GM12878 (cell line): ENCODE data around the gene XRCC4. TPM values are rescaled to one million over a fixed set of nuclear protein-coding genes. Genes with fewer than 3 reads are reported as not detected.

Experiments
- ATAC-seq: fragments of 200-7000 bp; cut with Tn5 transposase; 3 replicates; pipeline ENCODE4 v1.9.1; 2020; ENCODE audit warnings: mild to moderate bottlenecking, moderate library complexity
- BruUV-seq: library from RNA; stranded (reverse); fragments of 400-500 nt; replicated peaks from 2 replicates; lab custom pipeline; 2021; lab: Mats Ljungman, UMichigan
- CTCF ChIA-PET: fragments of 300-600 bp; sonication (Branson Sonifier 250); formaldehyde crosslinking; extraction: SDS; loops from one replicate; lab custom pipeline; 2021; ENCODE audit warnings: inconsistent platforms; lab: Yijun Ruan, JAX
- POLR2A ChIA-PET: fragments of 350-600 bp; formaldehyde crosslinking; extraction: SDS; loops from one replicate; lab custom pipeline; 2021; ENCODE audit warnings: inconsistent platforms; lab: Charles Lee
- RAD21 ChIA-PET: fragments of 300-600 bp; sonication (Branson Sonifier 250); formaldehyde crosslinking; loops from one replicate; lab custom pipeline; 2023; ENCODE audit warnings: antibody characterized with exemption; ENCODE audit not compliant: unreplicated experiment; lab: Charles Lee
- SMC1A ChIA-PET: fragments of 300-600 bp; sonication (Branson Sonifier 250); formaldehyde crosslinking; loops from one replicate; lab custom pipeline; 2023; ENCODE audit not compliant: unreplicated experiment, uncharacterized antibody; lab: Charles Lee
- DNase-seq: peaks from one replicate; pipeline ENCODE4 v3.0.0-alpha.2; 2011; ENCODE audit warnings: low read depth, low spot score
- FAIRE-seq: peaks from 3 replicates; lab custom pipeline; 2011; peaks lifted over from hg19 to GRCh38; lab: Jason Lieb, UNC
- H2AFZ ChIP-seq: 2 replicates; pipeline ENCODE4 v1.6.0; 2011; ENCODE audit warnings: low read depth, low read length, control low read depth; ENCODE audit not compliant: control insufficient read depth
- H3K27ac ChIP-seq: 2 replicates; pipeline ENCODE4 v1.5.1; 2011; ENCODE audit warnings: control low read depth; ENCODE audit not compliant: control insufficient read depth, insufficient read depth
- H3K27me3 ChIP-seq, 2 experiments: replicated peaks in 1 of 2; 2 replicates each; pipeline versions ENCODE4 v1.6.0 to v1.6.1; 2011; ENCODE audit warnings: low read length in 1 of 2; ENCODE audit not compliant: control insufficient read depth in 2 of 2, insufficient read depth in 2 of 2
- H3K36me3 ChIP-seq, 2 experiments: 2 replicates each; pipeline ENCODE4 v1.5.1; 2011; ENCODE audit warnings: low read length in 1 of 2; ENCODE audit not compliant: control insufficient read depth in 2 of 2, insufficient read depth in 2 of 2
- H3K4me1 ChIP-seq: 2 replicates; pipeline ENCODE4 v1.6.1; 2011; ENCODE audit warnings: mild to moderate bottlenecking, low read length, moderate library complexity, mixed read lengths; ENCODE audit not compliant: control insufficient read depth, insufficient read depth
- H3K4me2 ChIP-seq: 2 replicates; pipeline ENCODE4 v1.6.0; 2011; ENCODE audit warnings: control low read depth; ENCODE audit not compliant: control insufficient read depth, insufficient read depth
- H3K4me3 ChIP-seq: fragments of 200-600 bp; sonication (generic); 2 replicates; pipeline ENCODE4 v1.5.1; 2016
- H3K79me2 ChIP-seq: 2 replicates; pipeline ENCODE4 v1.6.0; 2011; ENCODE audit warnings: low read length; ENCODE audit not compliant: control insufficient read depth, insufficient read depth
- H3K9ac ChIP-seq: 2 replicates; pipeline ENCODE4 v1.8.0; 2011; ENCODE audit warnings: low read length, control low read depth, mixed read lengths; ENCODE audit not compliant: control insufficient read depth, insufficient read depth
- H3K9me3 ChIP-seq: replicated peaks from 3 replicates; pipeline ENCODE4 v1.5.1; 2011; ENCODE audit warnings: mild to moderate bottlenecking, low read length; ENCODE audit not compliant: control insufficient read depth, insufficient read depth
- H4K20me1 ChIP-seq: 2 replicates; pipeline ENCODE4 v1.6.0; 2011; ENCODE audit not compliant: control insufficient read depth, insufficient read depth
- ATF7 ChIP-seq: fragments of 450-650 bp; IDR thresholded peaks from 2 replicates; pipeline ENCODE4 v1.6.1; 2016; ENCODE audit warnings: low read depth, mild to moderate bottlenecking
- EP300 ChIP-seq, 2 experiments: fragments of 150-350 bp in 1 of 2; IDR thresholded peaks; 2 replicates each; pipeline ENCODE4 v1.6.1; 2011 to 2012; ENCODE audit warnings: low read depth in 2 of 2, low read length in 2 of 2, borderline replicate concordance in 1 of 2, improper control_type of control experiment in 1 of 2, inconsistent platforms in 1 of 2; ENCODE audit not compliant: control insufficient read depth in 1 of 2
- JUNB ChIP-seq: IDR thresholded peaks from 2 replicates; pipeline ENCODE4 v1.6.1; 2016; ENCODE audit warnings: antibody characterized with exemption, mild to moderate bottlenecking
- PAX5 ChIP-seq: IDR thresholded peaks from 2 replicates; pipeline ENCODE4 v1.6.1; 2011; ENCODE audit warnings: low read depth, low read length, borderline replicate concordance
- SIN3A ChIP-seq: IDR thresholded peaks from 2 replicates; pipeline ENCODE4 v1.6.1; 2012; ENCODE audit warnings: low read depth, low read length, improper control_type of control experiment
- SKIL ChIP-seq: fragments of 450-650 bp; IDR thresholded peaks from 2 replicates; pipeline ENCODE4 v1.6.1; 2017; ENCODE audit warnings: mild to moderate bottlenecking, low read depth, inconsistent platforms; ENCODE audit not compliant: poor library complexity, severe bottlenecking
- ZNF24 ChIP-seq: fragments of 450-650 bp; IDR thresholded peaks from 2 replicates; pipeline ENCODE4 v1.6.1; 2017; ENCODE audit warnings: antibody characterized with exemption, mild to moderate bottlenecking
- WGBS: methylation state at CpG from one replicate; pipeline ENCODE4 v1.1.6; 2016; ENCODE audit warnings: low lambda C conversion rate; ENCODE audit not compliant: insufficient replicate concordance, insufficient coverage; ENCODE audit errors: missing lambda C conversion rate; 5-methylcytosine and 5-hydroxymethylcytosine counted together
- in situ Hi-C: fragments of 300-500 bp; cut with MboI; formaldehyde crosslinking; loops from 9 replicates; pipeline ENCODE4 v1.14.3; 2018; ENCODE audit warnings: mixed read lengths
- intact Hi-C: fragments of 100-400 bp; cut with micrococcal nuclease; formaldehyde crosslinking; loops from one replicate; pipeline ENCODE4 v1.14.2; 2022; ENCODE audit not compliant: unreplicated experiment
- polyA plus RNA-seq, 11 experiments: library from polyadenylated mRNA; depleted of rRNA in 4 of 11; unstranded in 6 of 11; stranded (reverse) in 5 of 11; fragments of >200 nt; fragmentation: Nextera tagmentation in 4 of 11; fragmentation: Illumina TruSeq in 1 of 11; extraction: Ambion mirVana in 4 of 11; extraction: Trizol in 1 of 11; gene quantifications; 1 replicate in 1 of 11; 2 replicates in 10 of 11; pipeline versions ENCODE4 v1.2.1 to v1.2.3, GENCODE V29; 2011 to 2016; ENCODE audit warnings: inconsistent platforms in 2 of 11, missing spikeins in 2 of 11, low read depth in 1 of 11
- total RNA-seq, 4 experiments: library from RNA; depleted of rRNA in 3 of 4; stranded (reverse); fragments of >200 nt in 3 of 4; fragmentation: Illumina TruSeq in 1 of 4; extraction: Trizol in 1 of 4; gene quantifications; 2 replicates each; pipeline versions ENCODE4 v1.2.1 to v1.2.3, GENCODE V29; 2013 to 2021

The XRCC4 gene
- total and polyA plus RNA-seq, 10 of the 15 experiments (the other 5 are each of a cell fraction or from before 2014, with no cell fraction given): 12.1 to 53.6 (median 25.8) TPM

DNA sequence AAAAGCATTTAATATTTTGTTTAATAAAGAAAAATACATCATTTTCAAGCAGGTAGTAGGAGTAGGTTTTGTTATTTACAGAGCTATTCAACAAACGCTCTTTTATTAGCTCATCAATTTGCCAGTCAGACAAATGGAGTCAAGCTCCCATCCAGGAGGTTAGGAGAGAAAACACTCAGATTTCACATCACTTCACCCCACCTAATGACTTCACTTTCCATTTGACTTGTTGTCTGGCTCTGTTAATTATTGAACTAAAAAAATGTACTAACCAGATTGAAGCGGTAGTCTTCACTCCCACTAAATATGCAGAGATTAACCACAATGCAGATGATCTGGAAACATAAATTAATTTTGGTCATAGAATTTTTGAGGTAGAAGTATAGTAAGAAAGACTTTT, 200.6 kb downstream of the XRCC4 start:
- no peak for TF ChIP-seq SIN3A
- no peak for TF ChIP-seq PAX5
- no peak for TF ChIP-seq ZNF24
- peak in 1 of 2 experiments; percentile 26; a peak in 1 of 4 replicates for TF ChIP-seq EP300 (IDR thresholded peaks at IDR 0.05; ENCODE audit: borderline replicate concordance in 1 of 2, control insufficient read depth in 1 of 2, low read depth in 2 of 2, low read length in 2 of 2)
- peak; percentile 14; the same call in 1 of the 2 replicates for TF ChIP-seq JUNB
- peak; percentile 77 for TF ChIP-seq ATF7
- peak; percentile 69 for TF ChIP-seq SKIL
- FAIRE-seq (no peak), DNase-seq (no peak), ATAC-seq (peak; percentile 84)
- no peaks in the 10 kb centered on the region for H3K36me3 ChIP-seq
- H3K9ac ChIP-seq: no peak overlapping the region
- CTCF ChIA-PET: interaction anchor here (1.0 kb wide), 1 partner anchor 88 kb away, joined by 3 read pairs; no protein-coding TSS in a partner anchor
- SMC1A ChIA-PET: interaction anchor here (0.7 to 1.5 kb wide), 4 partner anchors 8 to 52 kb away, joined by 3 to 5 read pairs (median 4); no protein-coding TSS in a partner anchor
- H3K79me2 ChIP-seq: no peaks in the 10 kb centered on the region
- H3K9me3 ChIP-seq: no peaks in the 10 kb centered on the region
- H3K4me3 ChIP-seq: no peak overlapping the region
- intact Hi-C loops (no loop called here), in situ Hi-C loops (no loop called here)
- RAD21 ChIA-PET: interaction anchor here (1.0 kb wide), 1 partner anchor 8 kb away, joined by 3 read pairs; no protein-coding TSS in a partner anchor
- 79% methylated on average over 2 of the region's 2 CpGs for WGBS
- H4K20me1 ChIP-seq: no peaks in the 10 kb centered on the region
- POLR2A ChIA-PET: no interaction called here
- no TSS peak for BruUV-seq
- no peak overlapping the region for H2AFZ ChIP-seq
- H3K4me1 ChIP-seq: no peaks in the 10 kb centered on the region
- no peak overlapping the region for H3K27ac ChIP-seq
- H3K4me2 ChIP-seq: no peak overlapping the region
- no peaks in the 10 kb centered on the region for H3K27me3 ChIP-seq
